H9 (cell line): ENCODE results near the gene PRSS27. TPM values are rescaled to one million over a fixed set of nuclear protein-coding genes. Genes with fewer than 3 reads are reported as not detected.
A peak's percentile ranks its signal among the peaks of the same experiment; 100 is the strongest.

ENCODE experiments used
- DNase-seq: peaks from one replicate; pipeline ENCODE4 v3.0.0-alpha.2; 2017
- H2AFZ ChIP-seq: one replicate; pipeline ENCODE4 v1.6.1; 2013; ENCODE audit warnings: mild to moderate bottlenecking, low read length, control low read depth, moderate library complexity
- H2AK5ac ChIP-seq: 2 replicates; pipeline ENCODE4 v1.6.1; 2013; ENCODE audit warnings: low read length, control low read depth, mixed read lengths; ENCODE audit not compliant: insufficient read length
- H2BK120ac ChIP-seq: one replicate; pipeline ENCODE4 v1.6.1; 2013; ENCODE audit warnings: low read depth, mild to moderate bottlenecking, low read length, control low read depth, inconsistent platforms; ENCODE audit not compliant: poor library complexity, severe bottlenecking
- H2BK12ac ChIP-seq: 2 replicates; pipeline ENCODE4 v1.6.1; 2013; ENCODE audit warnings: low read length, control low read depth, mixed read lengths, low read depth; ENCODE audit not compliant: insufficient read length
- H2BK15ac ChIP-seq: 2 replicates; pipeline ENCODE4 v1.6.1; 2013; ENCODE audit warnings: low read depth, low read length, control low read depth
- H2BK20ac ChIP-seq: one replicate; pipeline ENCODE4 v1.6.1; 2013; ENCODE audit warnings: low read depth, mild to moderate bottlenecking, low read length, control low read depth, inconsistent platforms; ENCODE audit not compliant: poor library complexity, severe bottlenecking
- H2BK5ac ChIP-seq: 2 replicates; pipeline ENCODE4 v1.6.1; 2013; ENCODE audit warnings: low read length, control low read depth, mixed read lengths; ENCODE audit not compliant: insufficient read length
- H3K14ac ChIP-seq: 2 replicates; pipeline ENCODE4 v1.6.1; 2013; ENCODE audit warnings: low read length, control low read depth; ENCODE audit not compliant: insufficient read depth
- H3K18ac ChIP-seq: 2 replicates; pipeline ENCODE4 v1.6.1; 2013; ENCODE audit warnings: low read depth, mild to moderate bottlenecking, mixed read lengths, low read length, control low read depth; ENCODE audit not compliant: insufficient read length
- H3K23ac ChIP-seq: 2 replicates; pipeline ENCODE4 v1.6.1; 2013; ENCODE audit warnings: low read length, control low read depth, mixed read lengths, low read depth; ENCODE audit not compliant: insufficient read length
- H3K23me2 ChIP-seq: 2 replicates; pipeline ENCODE4 v1.6.1; 2013; ENCODE audit warnings: low read depth, mild to moderate bottlenecking, mixed read lengths, low read length, control low read depth; ENCODE audit not compliant: insufficient read length, poor library complexity, severe bottlenecking
- H3K27ac ChIP-seq: 2 replicates; pipeline ENCODE4 v1.5.1; 2013; ENCODE audit warnings: low read length, control low read depth, mixed read lengths, low read depth; ENCODE audit not compliant: insufficient read length
- H3K27me3 ChIP-seq: 2 replicates; pipeline ENCODE4 v1.6.1; 2013; ENCODE audit warnings: low read length, control low read depth, inconsistent platforms; ENCODE audit not compliant: insufficient read depth
- H3K4ac ChIP-seq: 2 replicates; pipeline ENCODE4 v1.6.1; 2013; ENCODE audit warnings: low read depth, mild to moderate bottlenecking, control low read depth, inconsistent platforms, low read length, moderate library complexity
- H3K4me1 ChIP-seq: 2 replicates; pipeline ENCODE4 v1.6.1; 2013; ENCODE audit warnings: low read length, control low read depth, inconsistent platforms; ENCODE audit not compliant: insufficient read depth
- H3K4me2 ChIP-seq: 2 replicates; pipeline ENCODE4 v1.6.1; 2013; ENCODE audit warnings: low read length, control low read depth, mixed read lengths; ENCODE audit not compliant: insufficient read length, insufficient read depth
- H3K56ac ChIP-seq: 2 replicates; pipeline ENCODE4 v1.6.1; 2013; ENCODE audit warnings: low read depth, mild to moderate bottlenecking, mixed read lengths, low read length, control low read depth; ENCODE audit not compliant: insufficient read length
- H3K79me1 ChIP-seq: 2 replicates; pipeline ENCODE4 v1.6.1; 2013; ENCODE audit warnings: low read depth, mild to moderate bottlenecking, moderate library complexity, low read length, control low read depth, inconsistent platforms; ENCODE audit not compliant: insufficient read depth, poor library complexity, severe bottlenecking
- H3K79me2 ChIP-seq: 2 replicates; pipeline ENCODE4 v1.6.1; 2013; ENCODE audit warnings: low read length, control low read depth, inconsistent platforms; ENCODE audit not compliant: insufficient read depth
- H3K9ac ChIP-seq: 2 replicates; pipeline ENCODE4 v1.6.1; 2013; ENCODE audit warnings: low read length, control low read depth, mixed read lengths; ENCODE audit not compliant: insufficient read length; ENCODE audit errors: extremely low read depth
- H3K9me3 ChIP-seq: one replicate; pipeline ENCODE4 v1.6.1; 2013; ENCODE audit warnings: low read depth, low read length, inconsistent platforms; ENCODE audit not compliant: control insufficient read depth
- H3T11ph ChIP-seq: one replicate; pipeline ENCODE4 v1.6.1; 2013; ENCODE audit warnings: mild to moderate bottlenecking, low read length, control low read depth, inconsistent platforms
- H4K20me1 ChIP-seq: one replicate; pipeline ENCODE4 v1.6.1; 2013; ENCODE audit not compliant: control insufficient read depth, insufficient read length, insufficient read depth
- H4K5ac ChIP-seq: 2 replicates; pipeline ENCODE4 v1.6.1; 2013; ENCODE audit warnings: low read depth, mild to moderate bottlenecking, mixed read lengths, low read length, control low read depth; ENCODE audit not compliant: insufficient read length
- H4K8ac ChIP-seq: replicated peaks from 2 replicates; pipeline ENCODE4 v1.6.1; 2013; ENCODE audit warnings: low read length, control low read depth, mixed read lengths, low read depth; ENCODE audit not compliant: insufficient read length
- H4K91ac ChIP-seq: 2 replicates; pipeline ENCODE4 v1.6.1; 2013; ENCODE audit warnings: low read depth, mild to moderate bottlenecking, moderate library complexity, mixed read lengths, low read length, control low read depth; ENCODE audit not compliant: insufficient read length
- H3K27ac Mint-ChIP-seq, 3 experiments: 2 replicates in 2 of 3; 3 replicates in 1 of 3; pipeline ENCODE4 v1.8.0; 2020 to 2021; ENCODE audit warnings: mixed read lengths in 3 of 3, mild to moderate bottlenecking in 1 of 3, moderate library complexity in 1 of 3
- H3K27me3 Mint-ChIP-seq: 2 replicates; pipeline ENCODE4 v1.8.0; 2021; ENCODE audit warnings: low read depth, mild to moderate bottlenecking, moderate library complexity, mixed read lengths
- H3K36me3 Mint-ChIP-seq, 3 experiments: 2 replicates in 2 of 3; 3 replicates in 1 of 3; pipeline ENCODE4 v1.8.0; 2020 to 2021; ENCODE audit warnings: low read depth in 3 of 3, mixed read lengths in 3 of 3; ENCODE audit not compliant: insufficient read depth in 1 of 3
- H3K4me1 Mint-ChIP-seq, 2 experiments: 2 replicates each; pipeline ENCODE4 v1.8.0; 2020; ENCODE audit warnings: mixed read lengths in 2 of 2
- H3K4me3 Mint-ChIP-seq, 2 experiments: 2 replicates in 1 of 2; 3 replicates in 1 of 2; pipeline ENCODE4 v1.8.0; 2020 to 2021; ENCODE audit warnings: mild to moderate bottlenecking in 2 of 2, mixed read lengths in 2 of 2, moderate library complexity in 1 of 2
- H3K9me3 Mint-ChIP-seq, 2 experiments: 2 replicates in 1 of 2; 3 replicates in 1 of 2; pipeline ENCODE4 v1.8.0; 2020; ENCODE audit warnings: mild to moderate bottlenecking in 2 of 2, mixed read lengths in 2 of 2, moderate library complexity in 1 of 2
- CTCF ChIP-seq: fragments of 200-600 bp; sonication (generic); conservative IDR thresholded peaks from 3 replicates; pipeline ENCODE4 v1.8.0; 2021; ENCODE audit warnings: antibody characterized with exemption, mild to moderate bottlenecking
- WGBS: extraction: QIAGEN DNeasy Blood & Tissue Kit; methylation state at CpG from one replicate; pipeline ENCODE4 v1.1.7; 2013; ENCODE audit warnings: missing lambda C conversion rate, low lambda C conversion rate, mixed read lengths; ENCODE audit not compliant: insufficient read length; ENCODE audit errors: extremely low coverage; 5-methylcytosine and 5-hydroxymethylcytosine counted together
- total RNA-seq: library from RNA; stranded (reverse); gene quantifications from 2 replicates; pipeline ENCODE4 v1.2.1, GENCODE V29; 2021

The PRSS27 gene
- total RNA-seq, 1 experiment from 2014 or later: 5.0 TPM

GRCh38 chr16:2737895-2738418 is 17.9 kb upstream of the PRSS27 start:
- H3K4me1 Mint-ChIP-seq: peaks cover 6 to 21% of the 10 kb centered on the region in 2 experiments; a peak in 2 of 4 replicates

More at GRCh38 chr16:2737895-2738418, 17.9 kb upstream of the PRSS27 start:
- Histone ChIP-seq H3K56ac (no peak overlapping the region), H2BK20ac (no peak overlapping the region), H3K23ac (no peak overlapping the region), H3K27me3 (no peaks in the 10 kb centered on the region), H2BK120ac (no peak overlapping the region), H3K23me2 (no peaks in the 10 kb centered on the region), H4K5ac (no peak overlapping the region), H2BK12ac (no peak overlapping the region), H3K9ac (no peak overlapping the region), H3K79me1 (no peaks in the 10 kb centered on the region), H3K4me1 (no peaks in the 10 kb centered on the region), H3K4me2 (no peak overlapping the region), H3K14ac (no peak overlapping the region), H3K18ac (no peak overlapping the region), H4K8ac (no peak overlapping the region), H3K79me2 (no peaks in the 10 kb centered on the region), H4K20me1 (no peaks in the 10 kb centered on the region), H2BK5ac (no peak overlapping the region), H3K27ac (no peak overlapping the region), H2AK5ac (no peak overlapping the region), H2BK15ac (no peak overlapping the region), H3K4ac (no peak overlapping the region), H3K9me3 (no peaks in the 10 kb centered on the region), H2AFZ (no peak overlapping the region), H4K91ac (no peak overlapping the region), H3T11ph (no peak overlapping the region)
- DNase-seq: no peak
- Mint-ChIP-seq H3K9me3 (no peaks in the 10 kb centered on the region), H3K36me3 (no peaks in the 10 kb centered on the region), H3K4me3 (no peak overlapping the region), H3K27ac (peak overlapping the region in 1 of 3 experiments; percentile 61; a peak in 1 of 7 replicates), H3K27me3 (no peaks in the 10 kb centered on the region; the same call in 1 of the 2 replicates)
- no peak for TF ChIP-seq CTCF
- WGBS: no CpG with 5 or more reads among the region's 7 CpGs
